ENCODE results near the gene CHD1.

The CHD1 gene

DNA sequence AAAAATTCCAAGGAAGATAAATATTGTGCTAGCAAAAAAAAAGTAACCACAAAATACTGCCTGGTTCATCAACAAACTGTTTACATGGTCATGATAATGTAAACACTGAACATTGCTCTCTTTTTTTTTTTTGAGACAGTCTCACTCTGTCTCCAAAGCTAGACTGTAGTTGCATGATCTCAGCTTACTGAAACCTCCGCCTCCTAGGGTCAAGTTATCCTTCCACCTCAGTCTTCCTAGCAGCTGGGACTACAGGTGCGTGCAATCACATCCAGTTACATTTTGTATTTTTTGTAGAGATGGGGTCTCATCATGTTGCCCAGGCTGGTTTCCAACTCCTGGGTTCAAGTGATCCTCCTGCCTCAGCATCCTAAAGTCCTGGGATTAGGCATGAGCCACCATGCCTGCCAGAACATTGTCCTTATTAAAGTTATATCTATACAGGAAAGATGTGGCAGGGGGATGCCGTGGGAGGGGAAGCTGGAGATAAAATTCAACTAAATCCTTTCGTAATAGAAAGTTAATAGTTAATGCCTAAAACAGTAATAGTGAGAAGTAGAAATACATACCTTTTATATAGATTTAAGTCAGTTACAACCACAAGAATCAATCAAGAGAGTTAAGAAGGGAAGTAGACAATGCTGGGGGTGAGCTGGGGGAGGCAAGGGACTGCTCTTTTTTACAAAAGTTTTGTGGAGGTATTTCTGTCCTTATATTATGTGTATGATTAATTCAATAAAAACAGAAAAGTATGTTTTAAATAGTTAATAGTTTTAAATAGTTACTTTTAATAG is 103.0 kb downstream of the CHD1 start:
- no peak for DNase-seq (ENCODE audit: low read depth, low spot score)
- no peak overlapping the region for H3K9ac ChIP-seq (ENCODE audit: insufficient read length)
- H3K4me3 ChIP-seq, result no peak overlapping the region
- no peak overlapping the region for H3K27ac ChIP-seq
- no peaks in the 10 kb centered on the region for H3K36me3 ChIP-seq (ENCODE audit: insufficient read depth, low read length)
- H3K9me3 ChIP-seq (ENCODE audit: low read depth, low read length), result no peaks in the 10 kb centered on the region
- TF ChIP-seq EZH2 (IDR thresholded peaks at IDR 0.05), result no peak
- TF ChIP-seq FOXP2 (optimal IDR thresholded peaks at IDR 0.05; ENCODE audit: control extremely low read depth, extremely low read length, insufficient read depth), result no peak
- TF ChIP-seq POLR2AphosphoS5 (IDR thresholded peaks at IDR 0.05; ENCODE audit: borderline replicate concordance, low read depth, low read length), result no peak

- Histone ChIP-seq H3K27ac (no peak overlapping the region), H3K36me3 (ENCODE audit: insufficient read depth, low read length) (no peaks in the 10 kb centered on the region), H3K9ac (ENCODE audit: insufficient read length) (no peak overlapping the region), H3K9me3 (ENCODE audit: low read depth, low read length) (no peaks in the 10 kb centered on the region), H3K4me3 (no peak overlapping the region)
- DNase-seq (ENCODE audit: low read depth, low spot score), result no peak
- TF ChIP-seq EZH2 (IDR thresholded peaks at IDR 0.05), result no peak
- no peak for TF ChIP-seq POLR2AphosphoS5 (IDR thresholded peaks at IDR 0.05; ENCODE audit: borderline replicate concordance, low read depth, low read length)
- no peak for TF ChIP-seq FOXP2 (optimal IDR thresholded peaks at IDR 0.05; ENCODE audit: control extremely low read depth, extremely low read length, insufficient read depth)
Measured at GRCh38 chr5:98816582-98817222, 112.1 kb downstream of the CHD1 start.

GRCh38 chr5:98813755-98814154 is 115.1 kb downstream of the CHD1 start:
- Histone ChIP-seq H3K4me3 (no peak overlapping the region), H3K36me3 (ENCODE audit: insufficient read depth, low read length) (no peaks in the 10 kb centered on the region), H3K27ac (no peak overlapping the region), H3K9me3 (ENCODE audit: low read depth, low read length) (no peaks in the 10 kb centered on the region), H3K9ac (ENCODE audit: insufficient read length) (no peak overlapping the region)
- TF ChIP-seq FOXP2 (optimal IDR thresholded peaks at IDR 0.05; ENCODE audit: control extremely low read depth, extremely low read length, insufficient read depth) (no peak), POLR2AphosphoS5 (IDR thresholded peaks at IDR 0.05; ENCODE audit: borderline replicate concordance, low read depth, low read length) (no peak), EZH2 (IDR thresholded peaks at IDR 0.05) (no peak)
- DNase-seq (ENCODE audit: low read depth, low spot score), result no peak

DNA sequence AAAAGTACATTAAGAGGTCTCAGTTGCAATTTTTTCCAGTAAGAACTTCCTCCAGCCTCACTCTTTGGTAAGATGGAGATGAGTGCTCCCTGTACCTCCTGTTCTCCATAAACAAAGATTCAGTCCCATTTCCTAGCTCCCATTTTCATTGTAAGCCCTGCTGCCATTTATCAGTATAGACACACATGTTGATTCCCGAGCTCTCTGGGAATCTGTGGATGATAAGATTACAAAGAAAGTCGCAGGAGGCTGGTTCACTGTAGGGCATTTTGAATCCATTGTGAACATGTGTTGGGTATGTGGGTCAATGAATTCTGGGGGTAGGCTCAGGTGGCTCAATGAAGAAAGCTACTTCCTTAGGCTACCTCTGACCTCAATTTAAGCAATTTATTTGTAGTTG is 118.6 kb downstream of the CHD1 start:
- Histone ChIP-seq H3K27ac (no peak overlapping the region), H3K9ac (ENCODE audit: insufficient read length) (no peak overlapping the region), H3K4me3 (no peak overlapping the region), H3K36me3 (ENCODE audit: insufficient read depth, low read length) (no peaks in the 10 kb centered on the region), H3K9me3 (ENCODE audit: low read depth, low read length) (no peaks in the 10 kb centered on the region)
- DNase-seq (ENCODE audit: low read depth, low spot score), result no peak
- TF ChIP-seq FOXP2 (optimal IDR thresholded peaks at IDR 0.05; ENCODE audit: control extremely low read depth, extremely low read length, insufficient read depth) (no peak), EZH2 (IDR thresholded peaks at IDR 0.05) (no peak), POLR2AphosphoS5 (IDR thresholded peaks at IDR 0.05; ENCODE audit: borderline replicate concordance, low read depth, low read length) (no peak)

DNA sequence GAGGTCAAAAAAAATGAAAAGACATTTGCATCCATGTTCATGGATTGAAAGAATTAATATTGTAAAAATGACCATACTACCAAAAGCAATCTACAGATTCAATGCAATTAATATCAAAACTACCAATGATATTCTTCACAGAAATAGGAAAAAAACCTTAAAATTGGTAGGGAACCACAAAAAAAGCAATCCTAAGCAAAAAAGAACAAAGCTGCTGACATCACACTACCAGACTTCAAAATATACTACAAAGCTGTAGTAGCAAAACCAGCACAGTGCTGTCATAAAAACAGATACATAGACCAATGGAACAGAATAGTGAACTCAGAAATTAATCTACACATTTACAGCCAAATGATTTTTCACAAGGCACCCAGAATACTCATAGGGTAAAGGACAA is 121.0 kb downstream of the CHD1 start:
- DNase-seq (ENCODE audit: low read depth, low spot score), result no peak
- no peaks in the 10 kb centered on the region for H3K9me3 ChIP-seq (ENCODE audit: low read depth, low read length)
- no peaks in the 10 kb centered on the region for H3K36me3 ChIP-seq (ENCODE audit: insufficient read depth, low read length)
- TF ChIP-seq POLR2AphosphoS5 (IDR thresholded peaks at IDR 0.05; ENCODE audit: borderline replicate concordance, low read depth, low read length) (no peak), FOXP2 (optimal IDR thresholded peaks at IDR 0.05; ENCODE audit: control extremely low read depth, extremely low read length, insufficient read depth) (no peak)
- H3K27ac ChIP-seq, result no peak overlapping the region
- H3K4me3 ChIP-seq, result no peak overlapping the region
- no peak overlapping the region for H3K9ac ChIP-seq (ENCODE audit: insufficient read length)

GRCh38 chr5:98805070-98805469 is 123.7 kb downstream of the CHD1 start:
- Histone ChIP-seq H3K27ac (no peak overlapping the region), H3K4me3 (no peak overlapping the region), H3K9ac (ENCODE audit: insufficient read length) (no peak overlapping the region), H3K9me3 (ENCODE audit: low read depth, low read length) (no peaks in the 10 kb centered on the region), H3K36me3 (ENCODE audit: insufficient read depth, low read length) (no peaks in the 10 kb centered on the region)
- no peak for DNase-seq (ENCODE audit: low read depth, low spot score)
- no peak for TF ChIP-seq POLR2AphosphoS5 (IDR thresholded peaks at IDR 0.05; ENCODE audit: borderline replicate concordance, low read depth, low read length)

- no peak overlapping the region for H3K9ac ChIP-seq (ENCODE audit: insufficient read length)
- H3K27ac ChIP-seq, result no peak overlapping the region
- H3K4me3 ChIP-seq, result no peak overlapping the region
- H3K36me3 ChIP-seq (ENCODE audit: insufficient read depth, low read length), result no peaks in the 10 kb centered on the region
- no peak for TF ChIP-seq POLR2AphosphoS5 (IDR thresholded peaks at IDR 0.05; ENCODE audit: borderline replicate concordance, low read depth, low read length)
- TF ChIP-seq EZH2 (IDR thresholded peaks at IDR 0.05), result no peak
- TF ChIP-seq FOXP2 (optimal IDR thresholded peaks at IDR 0.05; ENCODE audit: control extremely low read depth, extremely low read length, insufficient read depth), result no peak
- H3K9me3 ChIP-seq (ENCODE audit: low read depth, low read length), result no peaks in the 10 kb centered on the region
- DNase-seq (ENCODE audit: low read depth, low spot score), result no peak
Measured at GRCh38 chr5:98804066-98804465, 124.7 kb downstream of the CHD1 start.

Data from SK-N-MC (cell line).